Smooth muscle cell (in vitro differentiated cells): ENCODE results near the gene DRG1. TPM values are rescaled to one million over a fixed set of nuclear protein-coding genes. Genes with fewer than 3 reads are reported as not detected.
"Not testable (repeated sequence)": the region's sequence is repeated elsewhere in the genome, so short reads cannot be mapped to it uniquely, and the experiment has no call there.

Source experiments
- DNase-seq: peaks from one replicate; lab custom pipeline; 2025; ENCODE audit not compliant: unreplicated experiment; lab: John Stamatoyannopoulos, UW
- H2AFZ ChIP-seq: fragments of 200-600 bp; sonication (generic); 2 replicates; pipeline ENCODE4 v1.6.0; 2016; ENCODE audit warnings: antibody characterized with exemption, low read depth, mild to moderate bottlenecking
- H3F3A ChIP-seq: fragments of 200-600 bp; sonication (generic); 2 replicates; pipeline ENCODE4 v1.6.0; 2017; ENCODE audit warnings: antibody characterized with exemption, low read depth
- H3K27ac ChIP-seq: fragments of 200-600 bp; sonication (generic); 2 replicates; pipeline ENCODE4 v1.5.1; 2016; ENCODE audit warnings: low read depth, mild to moderate bottlenecking
- H3K27me3 ChIP-seq: fragments of 200-600 bp; sonication (generic); 2 replicates; pipeline ENCODE4 v1.6.1; 2016; ENCODE audit warnings: low read depth, mild to moderate bottlenecking
- H3K36me3 ChIP-seq: fragments of 200-600 bp; sonication (generic); 2 replicates; pipeline ENCODE4 v1.5.1; 2016; ENCODE audit warnings: low read depth
- H3K4me1 ChIP-seq: fragments of 200-600 bp; sonication (generic); 2 replicates; pipeline ENCODE4 v1.5.1; 2016; ENCODE audit warnings: low read depth
- H3K4me2 ChIP-seq: fragments of 200-600 bp; sonication (generic); 2 replicates; pipeline ENCODE4 v1.6.0; 2016; ENCODE audit warnings: mild to moderate bottlenecking
- H3K4me3 ChIP-seq: fragments of 200-600 bp; sonication (generic); 2 replicates; pipeline ENCODE4 v1.5.1; 2016; ENCODE audit warnings: mild to moderate bottlenecking
- H3K79me2 ChIP-seq: fragments of 200-600 bp; sonication (generic); 2 replicates; pipeline ENCODE4 v1.6.0; 2016; ENCODE audit warnings: low read depth, mild to moderate bottlenecking
- H3K9ac ChIP-seq: fragments of 200-600 bp; sonication (generic); 2 replicates; pipeline ENCODE4 v1.6.0; 2016; ENCODE audit warnings: low read depth
- H3K9me3 ChIP-seq: fragments of 200-600 bp; sonication (generic); replicated peaks from 2 replicates; pipeline ENCODE4 v1.5.1; 2016; ENCODE audit warnings: low read depth
- H4K20me1 ChIP-seq: fragments of 200-600 bp; sonication (generic); 2 replicates; pipeline ENCODE4 v1.6.0; 2016; ENCODE audit warnings: low read depth
- WGBS: methylation state at CpG from one replicate; pipeline ENCODE4 v1.1.7; 2016; ENCODE audit warnings: low lambda C conversion rate; 5-methylcytosine and 5-hydroxymethylcytosine counted together
- polyA plus RNA-seq: library from polyadenylated mRNA; unstranded; fragments of >200 nt; fragmentation: Nextera tagmentation; extraction: Ambion mirVana; gene quantifications from 2 replicates; pipeline ENCODE4 v1.2.1, GENCODE V29; 2016
- small RNA-seq: library from RNA; depleted of rRNA; stranded (forward); fragments of <200 nt; gene quantifications from one replicate; pipeline ENCODE3, GENCODE V24; 2014
- total RNA-seq: library from RNA; depleted of rRNA; stranded (reverse); fragments of >200 nt; gene quantifications from 2 replicates; pipeline ENCODE4 v1.2.3, GENCODE V29; 2014
- TF ChIP-seq, protein P1 (sequence below): fragments of 200-600 bp; sonication (generic); IDR thresholded peaks from 2 replicates; pipeline ENCODE4 v1.5.1; 2017; ENCODE audit warnings: borderline replicate concordance, mild to moderate bottlenecking, antibody characterized with exemption; ENCODE audit not compliant: insufficient read depth, poor library complexity, severe bottlenecking

DRG1 gene
- total and polyA plus RNA-seq, 2 experiments from 2014 or later, result 64.3 to 78.4 TPM

DNA sequence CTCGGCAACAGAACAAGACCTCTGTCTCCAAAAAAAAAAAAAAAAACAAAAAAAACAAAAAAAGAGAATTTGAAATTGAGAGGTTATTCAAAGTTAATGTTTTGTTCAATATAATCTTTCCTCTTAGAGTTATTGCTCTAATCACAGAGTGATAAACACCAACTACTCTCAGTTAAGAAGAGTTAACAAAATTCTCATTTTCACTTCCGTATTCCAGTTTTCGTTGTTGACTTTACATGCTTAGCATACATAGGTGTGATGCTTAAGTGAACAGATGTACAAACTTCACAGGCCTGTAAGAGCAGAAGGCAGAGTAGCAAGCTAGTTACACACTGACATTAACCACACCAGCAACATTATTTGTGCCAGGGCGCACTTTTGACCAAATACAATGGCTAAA, 77.9 kb downstream of the DRG1 start:
- H4K20me1 ChIP-seq, result peaks cover 81% of the 10 kb centered on the region
- no peaks in the 10 kb centered on the region for H3K27me3 ChIP-seq
- no peak for DNase-seq
- no peak overlapping the region for H2AFZ ChIP-seq
- no peak overlapping the region for H3K27ac ChIP-seq
- TF ChIP-seq, protein P1, sequence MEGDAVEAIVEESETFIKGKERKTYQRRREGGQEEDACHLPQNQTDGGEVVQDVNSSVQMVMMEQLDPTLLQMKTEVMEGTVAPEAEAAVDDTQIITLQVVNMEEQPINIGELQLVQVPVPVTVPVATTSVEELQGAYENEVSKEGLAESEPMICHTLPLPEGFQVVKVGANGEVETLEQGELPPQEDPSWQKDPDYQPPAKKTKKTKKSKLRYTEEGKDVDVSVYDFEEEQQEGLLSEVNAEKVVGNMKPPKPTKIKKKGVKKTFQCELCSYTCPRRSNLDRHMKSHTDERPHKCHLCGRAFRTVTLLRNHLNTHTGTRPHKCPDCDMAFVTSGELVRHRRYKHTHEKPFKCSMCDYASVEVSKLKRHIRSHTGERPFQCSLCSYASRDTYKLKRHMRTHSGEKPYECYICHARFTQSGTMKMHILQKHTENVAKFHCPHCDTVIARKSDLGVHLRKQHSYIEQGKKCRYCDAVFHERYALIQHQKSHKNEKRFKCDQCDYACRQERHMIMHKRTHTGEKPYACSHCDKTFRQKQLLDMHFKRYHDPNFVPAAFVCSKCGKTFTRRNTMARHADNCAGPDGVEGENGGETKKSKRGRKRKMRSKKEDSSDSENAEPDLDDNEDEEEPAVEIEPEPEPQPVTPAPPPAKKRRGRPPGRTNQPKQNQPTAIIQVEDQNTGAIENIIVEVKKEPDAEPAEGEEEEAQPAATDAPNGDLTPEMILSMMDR, result no peak
- WGBS, result 96% methylated on average over 4 of the region's 4 CpGs
- H3K4me2 ChIP-seq, result no peak overlapping the region
- H3K9ac ChIP-seq, result no peak overlapping the region
- no peak overlapping the region for H3K4me3 ChIP-seq
- no peaks in the 10 kb centered on the region for H3K9me3 ChIP-seq
- no peaks in the 10 kb centered on the region for H3K4me1 ChIP-seq
- no peaks in the 10 kb centered on the region for H3F3A ChIP-seq
- H3K79me2 ChIP-seq, result peaks cover 76% of the 10 kb centered on the region
- H3K36me3 ChIP-seq, result peaks cover 11% of the 10 kb centered on the region

DNA sequence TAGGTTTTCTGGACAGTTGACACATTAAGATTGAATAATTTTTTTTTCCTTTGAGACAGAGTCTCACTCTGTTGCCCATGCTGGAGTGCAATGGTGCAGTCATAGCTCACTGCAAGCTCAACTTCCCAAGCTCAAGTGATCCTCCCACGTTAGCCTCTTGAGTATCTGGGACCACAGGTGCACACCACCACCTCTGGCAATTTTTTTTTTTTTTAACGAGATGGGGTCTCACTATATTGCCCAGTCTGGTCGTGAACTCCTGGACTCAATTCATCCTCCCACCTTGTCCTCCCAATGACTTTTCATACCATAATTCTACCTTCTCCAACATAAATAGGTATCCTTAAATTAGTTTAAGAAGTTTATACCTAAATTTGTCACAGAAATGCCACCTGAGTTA, 81.7 kb downstream of the DRG1 start:
- no peaks in the 10 kb centered on the region for H3K27me3 ChIP-seq
- no peak overlapping the region for H2AFZ ChIP-seq
- H3K4me2 ChIP-seq, result no peak overlapping the region
- H3F3A ChIP-seq, result no peaks in the 10 kb centered on the region
- TF ChIP-seq, protein P1, result no peak
- H4K20me1 ChIP-seq, result peaks cover 72% of the 10 kb centered on the region
- H3K4me3 ChIP-seq, result no peak overlapping the region
- H3K4me1 ChIP-seq, result no peaks in the 10 kb centered on the region
- H3K27ac ChIP-seq, result no peak overlapping the region
- DNase-seq, result no peak
- H3K36me3 ChIP-seq, result peaks cover 11% of the 10 kb centered on the region
- WGBS, result 96% methylated on average over 3 of the region's 3 CpGs
- peaks cover 84% of the 10 kb centered on the region for H3K79me2 ChIP-seq
- H3K9ac ChIP-seq, result no peak overlapping the region
- H3K9me3 ChIP-seq, result no peaks in the 10 kb centered on the region

DNA sequence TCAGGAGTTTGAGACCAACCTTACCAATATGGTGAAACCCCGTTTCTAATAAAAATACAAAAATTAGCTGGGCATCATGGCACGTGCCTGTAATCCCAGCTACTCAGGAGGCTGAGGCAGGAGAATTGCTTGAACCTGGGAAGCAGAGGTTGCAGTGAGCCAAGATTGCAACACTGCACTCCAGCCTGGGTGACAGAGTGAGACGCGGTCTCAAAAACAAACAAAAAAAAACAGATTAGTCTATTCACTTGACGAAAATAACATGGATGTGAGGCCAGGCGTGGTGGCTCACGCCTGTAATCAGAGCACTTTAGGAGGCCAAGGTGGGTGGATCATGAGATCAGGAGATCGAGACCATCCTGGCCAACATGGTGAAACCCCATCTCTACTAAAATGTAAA, 83.1 kb downstream of the DRG1 start:
- not testable (repeated sequence) for H3F3A ChIP-seq, H3K9ac ChIP-seq, H3K9me3 ChIP-seq, H3K27me3 ChIP-seq, H3K4me1 ChIP-seq, H3K27ac ChIP-seq, H3K4me3 ChIP-seq, H2AFZ ChIP-seq, DNase-seq, H3K4me2 ChIP-seq
- Histone ChIP-seq H4K20me1 (peaks cover 58% of the 10 kb centered on the region), H3K79me2 (peaks cover 84% of the 10 kb centered on the region), H3K36me3 (peaks cover 11% of the 10 kb centered on the region)
- 97% methylated on average over 8 of the region's 8 CpGs for WGBS

Small RNAs within 50 kb of the gene (small RNA-seq; reads per million reads assigned to genes)
- gene RNU6-28P (not detected), gene RNU6-338P (not detected)

Other genes with a start within 250 kb of the DRG1 start
- 39.8 and 40.2 TPM in 2 replicates for gene RNF185, start 239.4 kb upstream of the DRG1 start, total RNA-seq
- gene RNF185, start 239.4 kb upstream of the DRG1 start, polyA plus RNA-seq, result 41.8 and 45.0 TPM in 2 replicates
- 126 and 147 TPM in 2 replicates for gene LIMK2, start 187.3 kb upstream of the DRG1 start, total RNA-seq
- 85.7 and 141 TPM in 2 replicates for gene LIMK2, start 187.3 kb upstream of the DRG1 start, polyA plus RNA-seq
- gene PIK3IP1, start 107.1 kb upstream of the DRG1 start, total RNA-seq, result 12.6 and 16.9 TPM in 2 replicates
- gene PIK3IP1, start 107.1 kb upstream of the DRG1 start, polyA plus RNA-seq, result 20.2 and 26.3 TPM in 2 replicates
- gene PATZ1, start 53.3 kb upstream of the DRG1 start, total RNA-seq, result 12.9 and 14.3 TPM in 2 replicates
- 11.9 and 22.1 TPM in 2 replicates for gene PATZ1, start 53.3 kb upstream of the DRG1 start, polyA plus RNA-seq
- gene EIF4ENIF1, start 90.2 kb downstream of the DRG1 start, total RNA-seq, result 9.1 and 11.6 TPM in 2 replicates
- 15.5 and 17.2 TPM in 2 replicates for gene EIF4ENIF1, start 90.2 kb downstream of the DRG1 start, polyA plus RNA-seq
- gene SFI1, start 96.9 kb downstream of the DRG1 start, total RNA-seq, result 8.3 and 26.9 TPM in 2 replicates
- gene SFI1, start 96.9 kb downstream of the DRG1 start, polyA plus RNA-seq, result 8.7 and 13.7 TPM in 2 replicates